Lower lobe of right lung (tissue), 2 donors: Measurements from ENCODE around the gene ODC1. TPM values are rescaled to one million over a fixed set of nuclear protein-coding genes. Genes with fewer than 3 reads are reported as not detected.
"Not testable (repeated sequence)": the region's sequence is repeated elsewhere in the genome, so short reads cannot be mapped to it uniquely, and the experiment has no call there.

Experiments used
- ATAC-seq, 2 donors: fragments of 200-7000 bp; cut with Tn5 transposase; one replicate each; pipeline ENCODE4 v1.9.1; 2020 to 2022; ENCODE audit warnings: mild to moderate bottlenecking in 2 of 2, moderate library complexity in 2 of 2
- DNase-seq: peaks from one replicate; pipeline ENCODE4 v3.0.0-alpha.2; 2020
- H3K27ac ChIP-seq: fragments of 200-600 bp; one replicate; pipeline ENCODE4 v1.8.0; 2022
- H3K27me3 ChIP-seq: fragments of 200-600 bp; one replicate; pipeline ENCODE4 v1.8.0; 2022; ENCODE audit warnings: low read depth
- H3K36me3 ChIP-seq: fragments of 200-600 bp; one replicate; pipeline ENCODE4 v1.8.0; 2022; ENCODE audit warnings: mild to moderate bottlenecking
- H3K4me1 ChIP-seq: fragments of 200-600 bp; one replicate; pipeline ENCODE4 v1.8.0; 2022
- H3K4me3 ChIP-seq: fragments of 200-600 bp; one replicate; pipeline ENCODE4 v1.8.0; 2022; ENCODE audit warnings: mild to moderate bottlenecking
- H3K9me3 ChIP-seq: fragments of 200-600 bp; one replicate; pipeline ENCODE4 v1.8.0; 2022
- CTCF ChIP-seq: fragments of 200-600 bp; IDR thresholded peaks from one replicate; pipeline ENCODE4 v1.8.0; 2022; ENCODE audit warnings: antibody characterized with exemption, mild to moderate bottlenecking
- intact Hi-C: fragments of 100-400 bp; cut with DNase I; formaldehyde crosslinking; loops from one replicate; pipeline ENCODE4 v1.11.0; 2022
- total RNA-seq: library from RNA; stranded (reverse); fragmentation: NEBNext Ultra II Directional; extraction: Animal tissue kit (Norgen Biotek cat#: 25700); gene quantifications from one replicate; pipeline ENCODE4 v1.2.1, GENCODE V29; 2021
- donor health status: DM: no; HTN: yes; CAD: no; lungs with severe emphysema.

Gene ODC1
- total RNA-seq, 1 donor from 2014 or later, result 30.1 TPM

GRCh38 chr2:10493634-10494281 lies 45.6 kb upstream of the ODC1 start:
- ATAC-seq (peak; percentile 86 to 90), DNase-seq (peak; percentile 74)
- Histone ChIP-seq H3K4me1 (no peaks in the 10 kb centered on the region), H3K27me3 (peaks cover 8% of the 10 kb centered on the region), H3K9me3 (no peaks in the 10 kb centered on the region), H3K4me3 (no peak overlapping the region), H3K36me3 (no peaks in the 10 kb centered on the region), H3K27ac (no peak overlapping the region)
- intact Hi-C loops, result no loop called here
- TF ChIP-seq CTCF, result no peak

DNA sequence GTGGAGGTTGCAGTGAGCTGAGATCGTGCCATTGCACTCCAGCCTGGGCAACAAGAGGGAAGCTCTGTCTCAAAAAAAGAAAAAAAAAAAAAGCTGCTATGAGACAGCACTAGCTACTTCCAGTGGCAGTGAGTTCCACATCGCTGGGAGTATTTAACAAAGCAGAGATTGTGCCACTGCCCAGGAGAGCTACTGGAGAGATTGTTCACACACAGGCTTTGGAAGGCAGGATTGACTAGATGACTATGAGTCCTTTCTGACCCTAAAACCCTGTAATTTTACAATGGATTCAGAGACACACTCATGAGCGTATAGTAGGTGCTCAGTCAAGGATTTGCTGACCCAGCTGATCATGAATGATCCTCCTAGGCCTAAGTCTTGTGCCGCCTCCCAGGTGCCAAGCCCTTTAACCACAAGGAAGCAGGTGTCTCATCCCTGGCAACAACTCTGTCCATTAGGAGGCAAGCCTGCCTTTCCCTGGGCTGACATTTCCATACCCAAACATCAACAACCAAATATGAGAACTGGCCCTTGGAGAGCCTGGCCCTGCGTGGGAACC lies 45.0 kb upstream of the ODC1 start:
- no peak for ATAC-seq
- H3K27me3 ChIP-seq, result peaks cover 8% of the 10 kb centered on the region
- intact Hi-C loops, result no loop called here

DNA sequence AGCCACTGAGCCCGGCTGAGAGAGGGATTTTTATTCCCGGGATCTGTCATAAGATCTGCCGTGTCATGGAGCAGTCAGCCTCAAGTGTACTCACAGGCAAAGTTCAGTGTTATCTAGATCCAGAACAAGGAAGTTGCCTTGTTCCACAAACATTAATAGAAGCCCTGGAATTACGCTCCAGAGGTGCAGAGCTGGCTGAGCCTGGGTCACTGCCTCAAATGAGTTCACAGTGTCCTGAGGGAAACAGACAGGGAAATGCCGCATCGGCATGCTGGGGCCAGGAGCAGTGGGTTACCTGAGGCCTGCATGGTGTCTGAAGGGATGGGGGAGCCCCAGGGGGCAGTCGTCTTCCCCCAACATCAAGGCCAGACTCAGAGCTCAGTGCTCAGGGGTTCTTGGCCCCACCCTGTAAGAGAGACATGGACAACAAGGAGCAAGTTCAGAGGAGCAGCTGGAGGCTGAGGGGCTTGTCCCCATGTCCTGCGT lies 42.7 kb upstream of the ODC1 start:
- Histone ChIP-seq H3K9me3 (no peaks in the 10 kb centered on the region), H3K4me3 (no peak overlapping the region), H3K36me3 (no peaks in the 10 kb centered on the region), H3K27ac (no peak overlapping the region), H3K27me3 (peaks cover 5% of the 10 kb centered on the region), H3K4me1 (no peaks in the 10 kb centered on the region)
- DNase-seq (no peak), ATAC-seq (peak; percentile 51 to 67)
- no peak for TF ChIP-seq CTCF
- intact Hi-C loops, result no loop called here

More for the DNA sequence above, 45.0 kb upstream of the ODC1 start:
- Histone ChIP-seq H3K9me3 (no peaks in the 10 kb centered on the region), H3K4me3 (no peak overlapping the region), H3K36me3 (no peaks in the 10 kb centered on the region), H3K27ac (no peak overlapping the region), H3K4me1 (no peaks in the 10 kb centered on the region)
- DNase-seq, result no peak
- no peak for TF ChIP-seq CTCF

GRCh38 chr2:10489842-10490555 lies 41.9 kb upstream of the ODC1 start:
- no peak for DNase-seq
- no peak for ATAC-seq
- no peak overlapping the region for H3K27ac ChIP-seq
- intact Hi-C loops, result no loop called here
- H3K4me1 ChIP-seq, result no peaks in the 10 kb centered on the region
- TF ChIP-seq CTCF, result no peak
- H3K27me3 ChIP-seq, result peaks cover 4% of the 10 kb centered on the region
- H3K36me3 ChIP-seq, result no peaks in the 10 kb centered on the region
- no peaks in the 10 kb centered on the region for H3K9me3 ChIP-seq
- H3K4me3 ChIP-seq, result no peak overlapping the region

DNA sequence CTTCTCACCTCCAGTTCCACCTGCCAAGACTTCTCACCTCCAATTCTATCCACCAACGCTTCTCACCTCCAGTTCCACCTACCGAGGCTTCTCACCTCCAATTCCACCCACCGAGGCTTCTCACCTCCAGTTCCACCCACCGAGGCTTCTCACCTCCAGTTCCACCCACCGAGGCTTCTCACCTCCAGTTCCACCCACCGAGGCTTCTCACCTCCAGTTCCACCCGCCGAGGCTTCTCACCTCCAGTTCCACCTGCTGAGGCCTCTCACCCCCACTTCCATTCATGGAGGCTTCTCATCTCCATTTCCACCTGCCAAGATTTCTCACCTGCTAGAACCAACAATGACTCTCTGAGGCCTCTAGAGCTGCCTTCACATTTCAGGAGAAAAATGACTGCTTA lies 40.0 kb upstream of the ODC1 start:
- H3K27ac ChIP-seq, intact Hi-C loops, ATAC-seq, H3K4me3 ChIP-seq, H3K36me3 ChIP-seq, H3K27me3 ChIP-seq, H3K9me3 ChIP-seq, DNase-seq, H3K4me1 ChIP-seq: not testable (repeated sequence)

- H3K9me3 ChIP-seq, DNase-seq, H3K4me1 ChIP-seq, H3K27me3 ChIP-seq, intact Hi-C loops, H3K27ac ChIP-seq, H3K4me3 ChIP-seq, ATAC-seq, H3K36me3 ChIP-seq: not testable (repeated sequence)
These were observed 39.6 kb upstream of the ODC1 start for GRCh38 chr2:10487741-10488104.
